Progenitor cell of endocrine pancreas (in vitro differentiated cells): Measurements from ENCODE around the gene METTL22. TPM values are rescaled to one million over a fixed set of nuclear protein-coding genes. Genes with fewer than 3 reads are reported as not detected.

ENCODE experiments used
- DNase-seq: peaks from one replicate; pipeline ENCODE4 v3.0.0; 2021; ENCODE audit warnings: low spot score; ENCODE audit not compliant: unreplicated experiment
- H3K27ac Mint-ChIP-seq: 2 replicates; pipeline ENCODE4 v1.8.0; 2021; ENCODE audit warnings: mild to moderate bottlenecking, moderate library complexity, mixed read lengths
- H3K27me3 Mint-ChIP-seq: 2 replicates; pipeline ENCODE4 v1.8.0; 2021; ENCODE audit warnings: mixed read lengths
- H3K36me3 Mint-ChIP-seq: 2 replicates; pipeline ENCODE4 v1.8.0; 2022; ENCODE audit warnings: mixed read lengths; ENCODE audit not compliant: insufficient read depth
- H3K4me1 Mint-ChIP-seq: 2 replicates; pipeline ENCODE4 v1.8.0; 2021; ENCODE audit warnings: low read depth, mixed read lengths
- H3K4me3 Mint-ChIP-seq: 2 replicates; pipeline ENCODE4 v1.8.0; 2021; ENCODE audit warnings: low read depth, mild to moderate bottlenecking, moderate library complexity, mixed read lengths
- H3K9me3 Mint-ChIP-seq: 2 replicates; pipeline ENCODE4 v1.8.0; 2021; ENCODE audit warnings: low read depth, mixed read lengths
- CTCF ChIP-seq: fragments of 200-600 bp; sonication (generic); IDR thresholded peaks from one replicate; pipeline ENCODE4 v1.5.0; 2021; ENCODE audit warnings: antibody characterized with exemption, mild to moderate bottlenecking; ENCODE audit not compliant: unreplicated experiment
- total RNA-seq: library from RNA; stranded (reverse); gene quantifications from 2 replicates; pipeline ENCODE4 v1.2.1, GENCODE V29; 2021

Gene METTL22
- total RNA-seq, 1 donor from 2014 or later, result 56.5 TPM

DNA sequence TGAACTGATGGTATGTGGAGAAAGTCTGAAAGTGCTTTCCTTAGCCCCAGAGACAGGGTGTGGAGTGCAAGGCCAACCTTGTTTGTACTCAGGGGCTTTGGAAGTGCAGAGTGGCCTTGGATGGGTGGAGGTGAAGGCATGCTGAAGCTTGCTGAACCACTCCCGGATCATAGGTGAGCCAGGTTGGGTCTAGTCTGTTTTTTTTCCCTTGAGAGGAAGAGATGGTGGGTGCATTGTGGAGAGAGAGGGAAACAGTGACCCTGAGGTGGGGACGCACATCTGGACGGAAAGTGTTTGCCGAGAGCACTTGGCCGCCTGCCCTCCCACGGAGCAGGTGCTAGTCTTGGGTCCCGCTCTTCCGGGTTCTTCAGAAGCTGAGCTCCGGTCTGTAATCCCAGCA lies 65.4 kb downstream of the METTL22 start:
- H3K27ac Mint-ChIP-seq, result peak overlapping the region; percentile 16
- no peaks in the 10 kb centered on the region for H3K4me1 Mint-ChIP-seq
- H3K27me3 Mint-ChIP-seq, result no peaks in the 10 kb centered on the region
- peaks cover 18% of the 10 kb centered on the region for H3K36me3 Mint-ChIP-seq
- H3K4me3 Mint-ChIP-seq, result no peak overlapping the region
- peaks cover 13% of the 10 kb centered on the region for H3K9me3 Mint-ChIP-seq
- TF ChIP-seq CTCF, result no peak
- DNase-seq, result no peak

- Mint-ChIP-seq H3K4me1 (no peaks in the 10 kb centered on the region), H3K9me3 (peaks cover 13% of the 10 kb centered on the region), H3K27me3 (no peaks in the 10 kb centered on the region), H3K27ac (no peak overlapping the region), H3K4me3 (no peak overlapping the region), H3K36me3 (peaks cover 18% of the 10 kb centered on the region)
- no peak for DNase-seq
- TF ChIP-seq CTCF, result no peak
Observed at GRCh38 chr16:8689686-8690085, 68.2 kb downstream of the METTL22 start.

DNA sequence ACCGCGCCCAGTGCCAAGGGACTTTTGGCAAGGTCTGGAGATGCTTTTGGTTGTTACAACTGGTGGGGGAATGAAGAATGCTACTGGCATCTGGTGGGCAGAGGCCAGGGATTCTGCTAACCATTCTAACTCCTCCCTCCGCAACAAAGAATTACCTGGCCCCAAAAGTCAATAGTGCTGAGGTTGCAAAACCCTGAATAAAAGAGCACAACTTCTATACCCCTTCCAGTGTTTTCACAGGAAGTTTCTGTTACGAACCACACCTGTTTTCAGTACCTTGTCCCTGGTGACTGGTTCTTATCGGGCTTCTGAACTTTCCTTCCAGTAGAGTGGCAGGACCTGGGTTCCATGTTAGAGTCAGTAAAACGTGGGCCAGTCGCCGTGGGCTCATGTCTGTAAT lies 70.2 kb downstream of the METTL22 start:
- H3K4me1 Mint-ChIP-seq, result no peaks in the 10 kb centered on the region

DNA sequence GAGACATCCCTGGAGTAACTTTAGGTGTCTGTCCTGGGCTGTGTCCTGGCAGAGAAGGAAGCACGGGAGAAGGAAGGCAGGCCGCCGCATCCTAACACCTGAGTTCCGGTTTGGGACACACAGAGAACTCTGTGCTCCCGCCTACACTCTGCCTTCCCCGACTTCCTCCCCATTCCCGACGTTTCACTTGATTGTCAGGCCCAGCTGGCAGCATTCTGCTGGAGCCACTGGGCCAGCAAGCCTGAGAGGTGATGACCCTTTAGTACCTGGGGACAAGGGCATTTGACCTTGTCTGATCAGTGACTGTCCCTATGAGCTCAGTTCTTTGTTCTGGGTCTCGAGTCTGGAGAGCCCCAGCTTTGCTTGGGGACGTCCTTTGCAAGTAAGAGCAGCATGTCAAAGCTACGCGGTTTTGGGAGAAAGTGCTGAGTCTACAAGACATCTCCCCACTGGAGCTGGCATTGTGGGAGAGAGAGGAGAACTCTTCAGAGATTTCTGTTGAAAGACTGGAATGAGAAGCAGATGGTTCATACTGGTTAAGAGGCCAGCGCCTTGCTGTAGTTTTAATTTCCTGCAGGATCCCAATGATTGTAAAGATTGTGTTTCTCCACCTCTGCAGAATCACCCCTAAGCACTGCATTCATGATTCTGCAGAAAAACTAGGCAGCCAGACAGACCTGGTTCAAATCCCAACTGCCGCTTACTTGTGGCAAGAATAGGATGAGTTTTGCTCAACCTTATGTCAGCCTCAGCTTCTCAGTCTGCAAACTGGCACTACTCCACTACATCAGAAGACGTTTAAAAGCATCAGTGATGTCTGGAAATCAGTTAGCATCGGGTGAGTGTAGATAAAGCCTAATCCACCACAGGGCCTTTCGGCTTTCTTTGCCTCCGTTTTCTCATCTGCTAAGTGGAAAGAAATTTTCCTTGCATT lies 73.6 kb downstream of the METTL22 start:
- Mint-ChIP-seq H3K36me3 (peaks cover 8% of the 10 kb centered on the region), H3K4me1 (no peaks in the 10 kb centered on the region), H3K4me3 (no peak overlapping the region), H3K9me3 (peaks cover 5% of the 10 kb centered on the region), H3K27me3 (no peaks in the 10 kb centered on the region), H3K27ac (no peak overlapping the region)
- TF ChIP-seq CTCF, result no peak
- DNase-seq, result no peak

More for the DNA sequence above, 70.2 kb downstream of the METTL22 start:
- Mint-ChIP-seq H3K4me3 (no peak overlapping the region), H3K27me3 (no peaks in the 10 kb centered on the region), H3K9me3 (peaks cover 13% of the 10 kb centered on the region), H3K27ac (no peak overlapping the region), H3K36me3 (peaks cover 16% of the 10 kb centered on the region)
- no peak for TF ChIP-seq CTCF
- no peak for DNase-seq

DNA sequence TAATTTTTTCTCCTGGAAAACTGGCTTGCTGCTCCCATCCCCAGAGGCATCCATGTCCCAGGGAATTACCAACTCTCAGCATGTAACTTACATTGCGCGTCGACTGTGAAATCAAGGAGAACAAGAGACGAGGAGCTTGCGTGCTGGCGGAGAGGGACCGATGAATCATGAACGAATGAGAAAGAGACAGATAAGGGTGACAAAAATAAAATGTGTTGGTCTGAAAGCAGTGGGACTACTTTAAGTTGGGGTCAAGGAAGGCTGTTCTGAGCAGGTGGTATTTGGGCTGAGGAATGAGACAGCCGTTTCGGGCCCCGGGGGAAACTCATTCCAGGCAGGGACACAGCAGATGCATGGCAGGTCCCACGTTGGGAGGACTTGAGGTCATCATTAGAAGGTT lies 75.4 kb downstream of the METTL22 start:
- Mint-ChIP-seq H3K9me3 (no peaks in the 10 kb centered on the region), H3K27ac (no peak overlapping the region), H3K36me3 (peaks cover 4% of the 10 kb centered on the region), H3K4me1 (no peaks in the 10 kb centered on the region), H3K27me3 (no peaks in the 10 kb centered on the region), H3K4me3 (no peak overlapping the region)
- TF ChIP-seq CTCF, result no peak
- no peak for DNase-seq
